Smooth muscle cell (in vitro differentiated cells): ENCODE measurements around the gene WDHD1. TPM values are rescaled to one million over a fixed set of nuclear protein-coding genes. Genes with fewer than 3 reads are reported as not detected.
A peak's percentile ranks its signal among the peaks of the same experiment; 100 is the strongest.

ENCODE experiments used
- DNase-seq: peaks from one replicate; lab custom pipeline; 2025; ENCODE audit not compliant: unreplicated experiment; lab: John Stamatoyannopoulos, UW
- H2AFZ ChIP-seq: fragments of 200-600 bp; sonication (generic); 2 replicates; pipeline ENCODE4 v1.6.0; 2016; ENCODE audit warnings: antibody characterized with exemption, low read depth, mild to moderate bottlenecking
- H3F3A ChIP-seq: fragments of 200-600 bp; sonication (generic); 2 replicates; pipeline ENCODE4 v1.6.0; 2017; ENCODE audit warnings: antibody characterized with exemption, low read depth
- H3K27ac ChIP-seq: fragments of 200-600 bp; sonication (generic); 2 replicates; pipeline ENCODE4 v1.5.1; 2016; ENCODE audit warnings: low read depth, mild to moderate bottlenecking
- H3K27me3 ChIP-seq: fragments of 200-600 bp; sonication (generic); 2 replicates; pipeline ENCODE4 v1.6.1; 2016; ENCODE audit warnings: low read depth, mild to moderate bottlenecking
- H3K36me3 ChIP-seq: fragments of 200-600 bp; sonication (generic); 2 replicates; pipeline ENCODE4 v1.5.1; 2016; ENCODE audit warnings: low read depth
- H3K4me1 ChIP-seq: fragments of 200-600 bp; sonication (generic); 2 replicates; pipeline ENCODE4 v1.5.1; 2016; ENCODE audit warnings: low read depth
- H3K4me2 ChIP-seq: fragments of 200-600 bp; sonication (generic); 2 replicates; pipeline ENCODE4 v1.6.0; 2016; ENCODE audit warnings: mild to moderate bottlenecking
- H3K4me3 ChIP-seq: fragments of 200-600 bp; sonication (generic); 2 replicates; pipeline ENCODE4 v1.5.1; 2016; ENCODE audit warnings: mild to moderate bottlenecking
- H3K79me2 ChIP-seq: fragments of 200-600 bp; sonication (generic); 2 replicates; pipeline ENCODE4 v1.6.0; 2016; ENCODE audit warnings: low read depth, mild to moderate bottlenecking
- H3K9ac ChIP-seq: fragments of 200-600 bp; sonication (generic); 2 replicates; pipeline ENCODE4 v1.6.0; 2016; ENCODE audit warnings: low read depth
- H3K9me3 ChIP-seq: fragments of 200-600 bp; sonication (generic); replicated peaks from 2 replicates; pipeline ENCODE4 v1.5.1; 2016; ENCODE audit warnings: low read depth
- H4K20me1 ChIP-seq: fragments of 200-600 bp; sonication (generic); 2 replicates; pipeline ENCODE4 v1.6.0; 2016; ENCODE audit warnings: low read depth
- CTCF ChIP-seq: fragments of 200-600 bp; sonication (generic); IDR thresholded peaks from 2 replicates; pipeline ENCODE4 v1.5.1; 2017; ENCODE audit warnings: borderline replicate concordance, mild to moderate bottlenecking, antibody characterized with exemption; ENCODE audit not compliant: insufficient read depth, poor library complexity, severe bottlenecking
- WGBS: methylation state at CpG from one replicate; pipeline ENCODE4 v1.1.7; 2016; ENCODE audit warnings: low lambda C conversion rate; 5-methylcytosine and 5-hydroxymethylcytosine counted together
- polyA plus RNA-seq: library from polyadenylated mRNA; unstranded; fragments of >200 nt; fragmentation: Nextera tagmentation; extraction: Ambion mirVana; gene quantifications from 2 replicates; pipeline ENCODE4 v1.2.1, GENCODE V29; 2016
- total RNA-seq: library from RNA; depleted of rRNA; stranded (reverse); fragments of >200 nt; gene quantifications from 2 replicates; pipeline ENCODE4 v1.2.3, GENCODE V29; 2014

Gene WDHD1
- 9.4 and 14.6 TPM in 2 replicates for total RNA-seq
- 5.3 and 5.7 TPM in 2 replicates for polyA plus RNA-seq

- no peak for TF ChIP-seq CTCF
- H3K79me2 ChIP-seq, result peaks cover 63% of the 10 kb centered on the region
- H3K9ac ChIP-seq, result peak within 1 kb of the TSS; percentile 85
- peak within 1 kb of the TSS; percentile 100 for H2AFZ ChIP-seq
- H3K4me3 ChIP-seq, result peak within 1 kb of the TSS; percentile 91
- peak; percentile 90 for DNase-seq
- H3F3A ChIP-seq, result no peaks in the 10 kb centered on the region
- peak within 1 kb of the TSS; percentile 99 for H3K4me2 ChIP-seq
- H3K27me3 ChIP-seq, result no peaks in the 10 kb centered on the region
- peaks cover 32% of the 10 kb centered on the region for H3K4me1 ChIP-seq
- WGBS, result under 1% methylated on average over 56 of the region's 56 CpGs
- H3K9me3 ChIP-seq, result no peaks in the 10 kb centered on the region
- H4K20me1 ChIP-seq, result peaks cover 39% of the 10 kb centered on the region
- peak within 1 kb of the TSS; percentile 80 for H3K27ac ChIP-seq
- no peaks in the 10 kb centered on the region for H3K36me3 ChIP-seq
These were observed at the start of gene WDHD1, which contains the start of gene SOCS4 for GRCh38 chr14:55026793-55027561. Gene WDHD1 (minus strand): TSS chr14:55027099. CDS start chr14:55026787, 312 bp downstream. Gene SOCS4 (plus strand): TSS chr14:55027236. CDS start chr14:55043042, 15,806 bp downstream.

GRCh38 chr14:55075628-55076175, 48.8 kb upstream of the WDHD1 start:
- H3K79me2 ChIP-seq, result no peaks in the 10 kb centered on the region
- TF ChIP-seq CTCF, result no peak
- no peaks in the 10 kb centered on the region for H3K27me3 ChIP-seq
- no peak overlapping the region for H3K4me3 ChIP-seq
- peaks cover 22% of the 10 kb centered on the region for H3K4me1 ChIP-seq
- DNase-seq, result no peak
- no peaks in the 10 kb centered on the region for H3K9me3 ChIP-seq
- peak overlapping the region; percentile 62 for H3K4me2 ChIP-seq
- no peaks in the 10 kb centered on the region for H3K36me3 ChIP-seq
- H2AFZ ChIP-seq, result no peak overlapping the region
- H3K27ac ChIP-seq, result peak overlapping the region; percentile 78
- H4K20me1 ChIP-seq, result no peaks in the 10 kb centered on the region
- H3F3A ChIP-seq, result peaks cover 2% of the 10 kb centered on the region
- 66% methylated on average over 3 of the region's 3 CpGs for WGBS
- peak overlapping the region; percentile 40 for H3K9ac ChIP-seq

- no peak overlapping the region for H3K4me2 ChIP-seq
- WGBS, result 63% methylated on average over 5 of the region's 5 CpGs
- no peak for TF ChIP-seq CTCF
- peaks cover 9% of the 10 kb centered on the region for H3F3A ChIP-seq
- H3K27me3 ChIP-seq, result no peaks in the 10 kb centered on the region
- no peaks in the 10 kb centered on the region for H3K79me2 ChIP-seq
- H3K27ac ChIP-seq, result peak overlapping the region; percentile 78
- no peak for DNase-seq
- no peaks in the 10 kb centered on the region for H3K9me3 ChIP-seq
- H3K9ac ChIP-seq, result no peak overlapping the region
- peaks cover under 1% of the 10 kb centered on the region for H4K20me1 ChIP-seq
- H3K4me1 ChIP-seq, result peaks cover 22% of the 10 kb centered on the region
- H3K4me3 ChIP-seq, result no peak overlapping the region
- no peak overlapping the region for H2AFZ ChIP-seq
- H3K36me3 ChIP-seq, result no peaks in the 10 kb centered on the region
These were observed 47.8 kb upstream of the WDHD1 start for GRCh38 chr14:55074662-55075061.

GRCh38 chr14:55073856-55074255, 47.0 kb upstream of the WDHD1 start:
- Histone ChIP-seq H3K4me2 (peak overlapping the region; percentile 50), H3F3A (peaks cover 11% of the 10 kb centered on the region), H3K9ac (no peak overlapping the region), H3K9me3 (no peaks in the 10 kb centered on the region), H3K27ac (peak overlapping the region; percentile 78), H2AFZ (no peak overlapping the region), H3K36me3 (no peaks in the 10 kb centered on the region), H3K4me3 (no peak overlapping the region), H3K27me3 (no peaks in the 10 kb centered on the region), H3K4me1 (peaks cover 22% of the 10 kb centered on the region), H3K79me2 (no peaks in the 10 kb centered on the region), H4K20me1 (peaks cover 4% of the 10 kb centered on the region)
- no peak for TF ChIP-seq CTCF
- 41% methylated on average over 2 of the region's 2 CpGs for WGBS
- DNase-seq, result no peak
